ENCODE data around the gene CIAO3.
A peak's percentile ranks its signal among the peaks of the same experiment; 100 is the strongest.

The CIAO3 gene

GRCh38 chr16:684961-685696 is 55.7 kb downstream of the CIAO3 start:
- ChIA-PET CTCF (interaction anchor here (1.8 kb wide), 1 partner anchor 27 kb away, joined by 3 read pairs; no protein-coding TSS in a partner anchor), POLR2A (interaction anchor here (1.0 to 1.4 kb wide), 7 partner anchors 10 to 450 kb away, joined by 3 to 9 read pairs (median 4); partner anchors contain the start of genes CCDC78, FAM234A, HAGHL and RHBDL1)
- no peak overlapping the region for H3K4me3 ChIP-seq (ENCODE audit: low read depth, low read length)
- no peak overlapping the region; the same call in 1 of the 2 replicates for H3K27ac ChIP-seq (ENCODE audit: extremely low read depth, low read depth, low read length)
- H3K4me1 ChIP-seq (ENCODE audit: control insufficient read depth, insufficient read depth, low read length): peaks cover 9% of the 10 kb centered on the region; the same call in 1 of the 2 replicates
- H3K9me3 ChIP-seq (ENCODE audit: control insufficient read depth, insufficient read depth, low read depth, low read length): no peaks in the 10 kb centered on the region
- H3K36me3 ChIP-seq (ENCODE audit: control insufficient read depth in 2 of 2, insufficient read depth in 1 of 2, low read length in 2 of 2): peaks cover 3 to 72% of the 10 kb centered on the region in 2 experiments; a peak in 1 of 3 replicates
- TF ChIP-seq ZNF837 (tag by site-specific recombination; IDR thresholded peaks at IDR 0.05) (0 out of 2 replicates have a peak, but pooled peaks have one; percentile 41), PBX3 (CRISPR knock-in tag; IDR thresholded peaks at IDR 0.05) (0 out of 2 replicates have a peak, but pooled peaks have one; percentile 58), SCRT1 (tag by site-specific recombination; IDR thresholded peaks at IDR 0.05; ENCODE audit: borderline replicate concordance) (peak; percentile 37; the same call in 1 of the 2 replicates), ZNF510 (tag by site-specific recombination; IDR thresholded peaks at IDR 0.05; ENCODE audit: insufficient replicate concordance) (no peak), KLF9 (tag by site-specific recombination; IDR thresholded peaks at IDR 0.05; ENCODE audit: low read depth) (peak; percentile 40), SCRT2 (tag by site-specific recombination; IDR thresholded peaks at IDR 0.05) (peak; percentile 93), ZNF354C (tag by site-specific recombination; IDR thresholded peaks at IDR 0.05; ENCODE audit: borderline replicate concordance, low read depth) (no peak), ZNF600 (tag by site-specific recombination; IDR thresholded peaks at IDR 0.05) (peak; percentile 29; the same call in 1 of the 2 replicates)
- TF ChIP-seq, protein P1, sequence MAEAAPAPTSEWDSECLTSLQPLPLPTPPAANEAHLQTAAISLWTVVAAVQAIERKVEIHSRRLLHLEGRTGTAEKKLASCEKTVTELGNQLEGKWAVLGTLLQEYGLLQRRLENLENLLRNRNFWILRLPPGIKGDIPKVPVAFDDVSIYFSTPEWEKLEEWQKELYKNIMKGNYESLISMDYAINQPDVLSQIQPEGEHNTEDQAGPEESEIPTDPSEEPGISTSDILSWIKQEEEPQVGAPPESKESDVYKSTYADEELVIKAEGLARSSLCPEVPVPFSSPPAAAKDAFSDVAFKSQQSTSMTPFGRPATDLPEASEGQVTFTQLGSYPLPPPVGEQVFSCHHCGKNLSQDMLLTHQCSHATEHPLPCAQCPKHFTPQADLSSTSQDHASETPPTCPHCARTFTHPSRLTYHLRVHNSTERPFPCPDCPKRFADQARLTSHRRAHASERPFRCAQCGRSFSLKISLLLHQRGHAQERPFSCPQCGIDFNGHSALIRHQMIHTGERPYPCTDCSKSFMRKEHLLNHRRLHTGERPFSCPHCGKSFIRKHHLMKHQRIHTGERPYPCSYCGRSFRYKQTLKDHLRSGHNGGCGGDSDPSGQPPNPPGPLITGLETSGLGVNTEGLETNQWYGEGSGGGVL (tag by site-specific recombination; IDR thresholded peaks at IDR 0.05): 0 out of 2 replicates have a peak, but pooled peaks have one; percentile 9

DNA sequence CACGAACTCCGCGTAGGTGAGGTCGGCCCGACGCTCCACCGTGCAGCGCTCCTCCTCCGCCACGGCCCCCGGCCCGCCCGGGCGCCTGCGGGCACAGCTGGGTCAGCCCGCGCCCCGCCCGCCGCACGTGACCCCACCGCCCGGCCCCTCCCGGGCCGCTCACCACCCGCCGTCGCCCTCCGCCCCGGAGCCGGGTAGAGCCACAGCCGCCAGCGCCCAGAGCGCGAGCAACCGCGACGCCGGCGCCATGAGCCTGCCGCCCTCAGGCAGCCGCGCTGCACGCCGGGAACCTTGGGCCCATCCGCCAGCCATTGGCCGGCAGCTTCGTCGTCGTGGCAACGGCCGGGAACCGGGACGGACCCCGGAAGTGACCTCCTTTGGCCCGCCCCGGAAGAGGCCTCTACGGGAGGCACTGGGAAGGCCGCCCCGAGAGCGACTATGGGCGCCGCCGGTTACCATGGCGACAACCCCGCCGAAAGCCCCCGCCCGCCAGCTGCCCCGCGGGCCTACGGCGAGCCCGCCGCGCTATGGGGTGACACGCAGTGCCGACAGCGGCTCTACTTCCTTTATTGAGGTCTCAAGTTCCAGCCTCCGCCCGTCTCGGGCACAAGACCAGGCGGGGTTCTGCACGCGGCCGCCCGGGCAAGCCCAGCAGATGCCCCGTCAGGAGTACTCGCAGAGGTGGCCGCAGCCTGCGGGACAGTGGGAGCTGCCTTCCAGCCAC is 56.6 kb downstream of the CIAO3 start, which contains the start of gene JMJD8:
Gene JMJD8 (minus strand): TSS at position 264 of the 724 bp plus-strand sequence. CDS start 15 bp downstream, at position 249.
- no peaks in the 10 kb centered on the region for H3K9me3 ChIP-seq (ENCODE audit: control insufficient read depth, insufficient read depth, low read depth, low read length)
- H3K36me3 ChIP-seq (ENCODE audit: control insufficient read depth in 2 of 2, insufficient read depth in 1 of 2, low read length in 2 of 2): peaks cover 3 to 70% of the 10 kb centered on the region in 2 experiments; a peak in 1 of 3 replicates
- peak within 1 kb of the TSS; percentile 97 for H3K27ac ChIP-seq (ENCODE audit: extremely low read depth, low read depth, low read length)
- POLR2A ChIA-PET: interaction anchor here (0.6 to 1.4 kb wide), 9 partner anchors 9 to 449 kb away, joined by 3 to 9 read pairs (median 4); partner anchors contain the start of genes CCDC78, FAM234A, HAGHL and METTL26
- H3K4me1 ChIP-seq (ENCODE audit: control insufficient read depth, insufficient read depth, low read length): peaks cover 9% of the 10 kb centered on the region; the same call in 1 of the 2 replicates
- peak within 1 kb of the TSS; percentile 68 for H3K4me3 ChIP-seq (ENCODE audit: low read depth, low read length)
- CTCF ChIA-PET: interaction anchor here (0.8 to 1.8 kb wide), 2 partner anchors 28 to 101 kb away, joined by 3 read pairs; no protein-coding TSS in a partner anchor
- TF ChIP-seq ZNF175 (tag by site-specific recombination; IDR thresholded peaks at IDR 0.05): no peak
- TF ChIP-seq TSHZ1 (tag by site-specific recombination; IDR thresholded peaks at IDR 0.05; ENCODE audit: borderline replicate concordance): no peak
- no peak for TF ChIP-seq MZF1 (tag by site-specific recombination; IDR thresholded peaks at IDR 0.05; ENCODE audit: borderline replicate concordance)
- TF ChIP-seq ZNF529 (tag by site-specific recombination; IDR thresholded peaks at IDR 0.05; ENCODE audit: insufficient replicate concordance): no peak
- TF ChIP-seq, protein P2, sequence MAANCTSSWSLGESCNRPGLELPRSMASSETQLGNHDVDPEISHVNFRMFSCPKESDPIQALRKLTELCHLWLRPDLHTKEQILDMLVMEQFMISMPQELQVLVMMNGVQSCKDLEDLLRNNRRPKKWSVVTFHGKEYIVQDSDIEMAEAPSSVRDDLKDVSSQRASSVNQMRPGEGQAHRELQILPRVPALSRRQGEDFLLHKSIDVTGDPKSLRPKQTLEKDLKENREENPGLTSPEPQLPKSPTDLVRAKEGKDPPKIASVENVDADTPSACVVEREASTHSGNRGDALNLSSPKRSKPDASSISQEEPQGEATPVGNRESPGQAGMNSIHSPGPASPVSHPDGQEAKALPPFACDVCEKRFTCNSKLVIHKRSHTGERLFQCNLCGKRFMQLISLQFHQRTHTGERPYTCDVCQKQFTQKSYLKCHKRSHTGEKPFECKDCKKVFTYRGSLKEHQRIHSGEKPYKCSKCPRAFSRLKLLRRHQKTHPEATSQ (tag by site-specific recombination; IDR thresholded peaks at IDR 0.05): peak; percentile 8; the same call in 1 of the 2 replicates
- TF ChIP-seq, protein P3, sequence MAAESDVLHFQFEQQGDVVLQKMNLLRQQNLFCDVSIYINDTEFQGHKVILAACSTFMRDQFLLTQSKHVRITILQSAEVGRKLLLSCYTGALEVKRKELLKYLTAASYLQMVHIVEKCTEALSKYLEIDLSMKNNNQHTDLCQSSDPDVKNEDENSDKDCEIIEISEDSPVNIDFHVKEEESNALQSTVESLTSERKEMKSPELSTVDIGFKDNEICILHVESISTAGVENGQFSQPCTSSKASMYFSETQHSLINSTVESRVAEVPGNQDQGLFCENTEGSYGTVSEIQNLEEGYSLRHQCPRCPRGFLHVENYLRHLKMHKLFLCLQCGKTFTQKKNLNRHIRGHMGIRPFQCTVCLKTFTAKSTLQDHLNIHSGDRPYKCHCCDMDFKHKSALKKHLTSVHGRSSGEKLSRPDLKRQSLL (tag by site-specific recombination; IDR thresholded peaks at IDR 0.05): peak; percentile 92
- no peak for TF ChIP-seq ZNF174 (tag by site-specific recombination; IDR thresholded peaks at IDR 0.05)
- TF ChIP-seq ZNF24 (tag by site-specific recombination; IDR thresholded peaks at IDR 0.05): no peak
- 0 out of 2 replicates have a peak, but pooled peaks have one; percentile 12 for TF ChIP-seq PBX3 (CRISPR knock-in tag; IDR thresholded peaks at IDR 0.05)
- TF ChIP-seq ZNF843 (tag by site-specific recombination; IDR thresholded peaks at IDR 0.05): peak; percentile 57
- TF ChIP-seq ZNF837 (tag by site-specific recombination; IDR thresholded peaks at IDR 0.05): peak; percentile 99
